ENCODE results near the gene SH3YL1. TPM values are rescaled to one million over a fixed set of nuclear protein-coding genes. Genes with fewer than 3 reads are reported as not detected.

SH3YL1 gene
- total RNA-seq, 1 experiment from 2014 or later = 26.5 TPM

DNA sequence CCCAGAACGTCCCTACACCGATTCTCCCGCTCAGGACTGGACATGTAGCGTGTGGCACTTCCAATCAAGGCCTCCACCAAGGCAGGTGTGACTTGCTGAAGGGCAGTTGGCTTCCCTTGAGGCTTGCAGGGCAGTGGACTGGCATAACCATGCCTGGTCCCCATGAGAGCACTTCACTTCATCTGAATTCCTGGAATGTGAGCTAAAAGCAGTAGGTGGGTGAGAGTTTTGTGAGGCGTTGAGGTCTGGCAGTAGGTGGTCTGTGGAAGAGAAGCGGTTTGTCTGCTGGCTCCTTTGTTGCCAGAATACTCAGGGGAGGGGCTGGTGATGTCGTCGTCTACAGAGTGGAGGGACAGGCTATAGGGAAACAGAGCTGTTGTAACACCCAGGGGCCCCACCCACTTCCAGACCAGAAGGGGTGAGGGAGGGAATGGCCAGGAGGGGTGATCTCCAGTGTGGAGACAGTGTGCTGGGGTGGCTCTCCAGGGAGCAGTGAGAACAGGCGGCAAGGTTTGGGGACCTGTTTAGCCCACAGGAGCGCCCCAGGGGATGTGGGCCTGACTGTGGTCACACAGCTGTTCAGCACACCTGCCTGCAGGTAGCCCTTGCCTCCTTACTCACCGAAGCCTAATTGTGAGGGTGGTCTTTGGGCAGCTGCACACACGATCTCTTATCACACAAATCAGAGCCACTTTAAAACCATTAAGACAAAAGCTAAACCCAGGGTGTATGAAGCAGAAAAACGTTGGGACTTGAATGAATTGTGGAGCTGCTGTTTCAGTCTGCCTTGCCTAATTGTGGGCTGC is 45.5 kb upstream of the SH3YL1 start:
- H4K8ac ChIP-seq (replicated peaks; ENCODE audit: insufficient read length, low read depth, low read length) = no peak overlapping the region
- H3K27me3 Mint-ChIP-seq (ENCODE audit: low read depth) = no peaks in the 10 kb centered on the region; the same call in 1 of the 2 replicates
- H3K27ac ChIP-seq (ENCODE audit: insufficient read length, low read depth, low read length) = no peak overlapping the region
- WGBS (ENCODE audit: extremely low coverage, insufficient read length, low lambda C conversion rate) = no CpG with 5 or more reads among the region's 13 CpGs
- no peaks in the 10 kb centered on the region for H3K9me3 ChIP-seq (ENCODE audit: control insufficient read depth, low read depth, low read length)
- peaks cover 2% of the 10 kb centered on the region; the same call in 1 of the 2 replicates for H3K4me1 ChIP-seq (ENCODE audit: insufficient read depth, low read length)
- peak; percentile 89 for DNase-seq
- H3K56ac ChIP-seq (ENCODE audit: insufficient read length, low read depth, low read length) = no peak overlapping the region
- no peak overlapping the region for H4K5ac ChIP-seq (ENCODE audit: insufficient read length, low read depth, low read length)
- H2BK120ac ChIP-seq (ENCODE audit: low read depth, low read length, poor library complexity, severe bottlenecking) = no peak overlapping the region
- no peaks in the 10 kb centered on the region for H4K20me1 ChIP-seq (ENCODE audit: control insufficient read depth, insufficient read depth, insufficient read length)
- no peak overlapping the region for H2BK5ac ChIP-seq (ENCODE audit: insufficient read length, low read length)
- H2BK20ac ChIP-seq (ENCODE audit: low read depth, low read length, poor library complexity, severe bottlenecking) = no peak overlapping the region
- H3K4me1 Mint-ChIP-seq = peaks cover 21 to 32% of the 10 kb centered on the region in 2 experiments
- no peaks in the 10 kb centered on the region for H3K9me3 Mint-ChIP-seq
- H3K9ac ChIP-seq (ENCODE audit: extremely low read depth, insufficient read length, low read length) = no peak overlapping the region
- H3K79me2 ChIP-seq (ENCODE audit: insufficient read depth, low read length) = no peaks in the 10 kb centered on the region
- no peak overlapping the region for H3K4me2 ChIP-seq (ENCODE audit: insufficient read depth, insufficient read length, low read length)
- TF ChIP-seq CTCF (conservative IDR thresholded peaks at IDR 0.05) = no peak
- H2BK15ac ChIP-seq (ENCODE audit: low read depth, low read length) = no peak overlapping the region
- H2AK5ac ChIP-seq (ENCODE audit: insufficient read length, low read length) = no peak overlapping the region
- H3K4me3 Mint-ChIP-seq = no peak overlapping the region; a peak in 2 of 5 replicates
- no peak overlapping the region for H2BK12ac ChIP-seq (ENCODE audit: insufficient read length, low read depth, low read length)
- H3K27me3 ChIP-seq (ENCODE audit: insufficient read depth, low read length) = no peaks in the 10 kb centered on the region
- no peak overlapping the region for H4K91ac ChIP-seq (ENCODE audit: insufficient read length, low read depth, low read length)
- peak overlapping the region; percentile 9 for H3K14ac ChIP-seq (ENCODE audit: insufficient read depth, low read length)
- H2AFZ ChIP-seq (ENCODE audit: low read length) = no peak overlapping the region
- H3K36me3 Mint-ChIP-seq (ENCODE audit: insufficient read depth in 1 of 3, low read depth in 3 of 3) = no peaks in the 10 kb centered on the region; a peak in 1 of 7 replicates
- peak overlapping the region; percentile 15 for H3K18ac ChIP-seq (ENCODE audit: insufficient read length, low read depth, low read length)
- H3K27ac Mint-ChIP-seq = peak overlapping the region; percentile 73 to 97 (median 95)
- H3T11ph ChIP-seq (ENCODE audit: low read length) = no peak overlapping the region
- H3K79me1 ChIP-seq (ENCODE audit: insufficient read depth, low read depth, low read length, poor library complexity, severe bottlenecking) = no peaks in the 10 kb centered on the region
- no peak overlapping the region for H3K4ac ChIP-seq (ENCODE audit: low read depth, low read length)
- no peaks in the 10 kb centered on the region for H3K23me2 ChIP-seq (ENCODE audit: insufficient read length, low read depth, low read length, poor library complexity, severe bottlenecking)
- H3K23ac ChIP-seq (ENCODE audit: insufficient read length, low read depth, low read length) = no peak overlapping the region

All from H9 (cell line).